ENCODE data around the gene GRB7.

GRB7 gene

GRCh38 chr17:39742856-39743436 is 5.2 kb downstream of the GRB7 start:
- peaks cover 10% of the 10 kb centered on the region for H3K4me1 ChIP-seq (ENCODE audit: insufficient read depth, poor library complexity, severe bottlenecking)
- no peak for TF ChIP-seq CTCF (IDR thresholded peaks at IDR 0.05; ENCODE audit: poor library complexity, severe bottlenecking)
- H3K4me3 ChIP-seq (ENCODE audit: severe bottlenecking): no peak overlapping the region
- ATAC-seq (ENCODE audit: low read depth): no peak
- peak; percentile 45 for DNase-seq (ENCODE audit: low spot score)
- no peaks in the 10 kb centered on the region for H3K9me3 ChIP-seq (ENCODE audit: severe bottlenecking)
- peaks cover 31% of the 10 kb centered on the region for H3K36me3 ChIP-seq (ENCODE audit: low read depth)
- H3K27ac ChIP-seq (ENCODE audit: poor library complexity, severe bottlenecking): no peak overlapping the region
- no peaks in the 10 kb centered on the region for H3K27me3 ChIP-seq (ENCODE audit: insufficient read depth, poor library complexity, severe bottlenecking)

GRCh38 chr17:39744075-39744835 is 6.5 kb downstream of the GRB7 start:
- no peak for ATAC-seq (ENCODE audit: low read depth)
- Histone ChIP-seq H3K4me3 (ENCODE audit: severe bottlenecking) (no peak overlapping the region), H3K9me3 (ENCODE audit: severe bottlenecking) (no peaks in the 10 kb centered on the region), H3K36me3 (ENCODE audit: low read depth) (peaks cover 31% of the 10 kb centered on the region), H3K27ac (ENCODE audit: poor library complexity, severe bottlenecking) (no peak overlapping the region), H3K4me1 (ENCODE audit: insufficient read depth, poor library complexity, severe bottlenecking) (peaks cover 14% of the 10 kb centered on the region), H3K27me3 (ENCODE audit: insufficient read depth, poor library complexity, severe bottlenecking) (no peaks in the 10 kb centered on the region)
- DNase-seq (ENCODE audit: low spot score): peak; percentile 49
- no peak for TF ChIP-seq CTCF (IDR thresholded peaks at IDR 0.05; ENCODE audit: poor library complexity, severe bottlenecking)

GRCh38 chr17:39744836-39745215 is 7.1 kb downstream of the GRB7 start:
- no peaks in the 10 kb centered on the region for H3K27me3 ChIP-seq (ENCODE audit: insufficient read depth, poor library complexity, severe bottlenecking)
- H3K4me1 ChIP-seq (ENCODE audit: insufficient read depth, poor library complexity, severe bottlenecking): peaks cover 20% of the 10 kb centered on the region
- DNase-seq (ENCODE audit: low spot score) (peak; percentile 32), ATAC-seq (ENCODE audit: low read depth) (no peak)
- no peak for TF ChIP-seq CTCF (IDR thresholded peaks at IDR 0.05; ENCODE audit: poor library complexity, severe bottlenecking)
- peaks cover 31% of the 10 kb centered on the region for H3K36me3 ChIP-seq (ENCODE audit: low read depth)
- no peak overlapping the region for H3K27ac ChIP-seq (ENCODE audit: poor library complexity, severe bottlenecking)
- no peak overlapping the region for H3K4me3 ChIP-seq (ENCODE audit: severe bottlenecking)
- no peaks in the 10 kb centered on the region for H3K9me3 ChIP-seq (ENCODE audit: severe bottlenecking)

- Histone ChIP-seq H3K27me3 (ENCODE audit: insufficient read depth, poor library complexity, severe bottlenecking) (no peaks in the 10 kb centered on the region), H3K36me3 (ENCODE audit: low read depth) (peaks cover 31% of the 10 kb centered on the region), H3K4me3 (ENCODE audit: severe bottlenecking) (no peak overlapping the region), H3K9me3 (ENCODE audit: severe bottlenecking) (no peaks in the 10 kb centered on the region), H3K27ac (ENCODE audit: poor library complexity, severe bottlenecking) (no peak overlapping the region), H3K4me1 (ENCODE audit: insufficient read depth, poor library complexity, severe bottlenecking) (peaks cover 27% of the 10 kb centered on the region)
- DNase-seq (ENCODE audit: low spot score) (peak; percentile 54), ATAC-seq (ENCODE audit: low read depth) (no peak)
- no peak for TF ChIP-seq CTCF (IDR thresholded peaks at IDR 0.05; ENCODE audit: poor library complexity, severe bottlenecking)
These were observed 7.8 kb downstream of the GRB7 start for GRCh38 chr17:39745335-39746144.

Data from RWPE2 (cell line).